HG03520 (cell line): Measurements from ENCODE around the gene RORC.
"Not testable (repeated sequence)": the region's sequence is repeated elsewhere in the genome, so short reads cannot be mapped to it uniquely, and the experiment has no call there.

Experiments used
- ATAC-seq: cut with Tn5 transposase; IDR thresholded peaks from one replicate; pipeline ENCODE4 v1.9.1; 2021; ENCODE audit warnings: mild to moderate bottlenecking, moderate library complexity; ENCODE audit not compliant: unreplicated experiment

The RORC gene

GRCh38 chr1:151776665-151777062 lies 54.9 kb downstream of the RORC start:
- no peak for ATAC-seq

GRCh38 chr1:151775894-151776664 lies 55.5 kb downstream of the RORC start:
- ATAC-seq = no peak

- no peak for ATAC-seq
Measured at GRCh38 chr1:151774256-151774922, 57.2 kb downstream of the RORC start.

- ATAC-seq = no peak
Measured at GRCh38 chr1:151773702-151774101, 57.9 kb downstream of the RORC start.

- ATAC-seq = not testable (repeated sequence)
Measured at GRCh38 chr1:151769270-151769669, 62.3 kb downstream of the RORC start.

DNA sequence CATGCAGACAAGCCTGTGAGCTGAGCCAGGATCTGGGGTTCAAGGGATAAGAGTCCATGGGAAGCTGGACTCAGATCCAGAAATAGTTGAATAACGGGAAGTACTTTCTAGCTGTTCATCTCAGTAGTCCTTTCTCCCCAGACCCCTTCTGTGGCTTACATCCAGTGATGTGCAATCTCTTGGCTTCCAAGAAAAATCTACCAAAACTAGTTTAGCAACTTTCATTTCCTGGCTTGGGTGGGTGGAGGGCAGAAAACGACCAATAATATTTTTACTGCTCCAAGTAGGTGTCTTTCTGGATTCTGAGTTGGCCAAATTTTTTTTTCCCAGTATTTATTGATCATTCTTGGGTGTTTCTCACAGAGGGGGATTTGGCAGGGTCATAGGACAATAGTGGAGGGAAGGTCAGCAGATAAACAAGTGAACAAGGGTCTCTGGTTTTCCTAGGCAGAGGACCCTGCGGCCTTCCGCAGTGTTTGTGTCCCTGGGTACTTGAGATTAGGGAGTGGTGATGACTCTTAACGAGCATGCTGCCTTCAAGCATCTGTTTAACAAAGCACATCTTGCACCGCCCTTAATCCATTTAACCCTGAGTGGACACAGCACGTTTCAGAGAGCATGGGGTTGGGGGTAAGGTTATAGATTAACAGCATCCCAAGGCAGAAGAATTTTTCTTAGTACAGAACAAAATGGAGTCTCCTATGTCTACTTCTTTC lies 63.1 kb downstream of the RORC start:
- not testable (repeated sequence) for ATAC-seq

DNA sequence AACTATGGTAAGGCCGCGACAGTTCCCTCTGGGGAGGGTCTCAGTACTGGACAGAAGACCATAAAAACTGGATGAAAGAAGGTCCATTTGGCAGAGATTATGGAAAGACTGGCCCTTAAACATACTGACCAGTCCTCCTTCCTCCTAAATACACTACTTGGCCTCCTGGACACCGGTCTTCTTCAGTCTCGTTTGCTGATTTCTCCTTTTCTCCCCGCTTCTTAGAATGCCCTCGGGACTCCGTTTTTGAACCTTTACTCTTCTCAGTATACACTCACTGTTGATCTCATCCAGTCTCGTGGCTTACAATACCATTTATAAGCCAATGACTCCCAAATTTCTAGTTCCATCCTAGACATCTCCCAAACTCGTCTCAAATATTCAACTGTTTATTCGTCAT lies 67.6 kb downstream of the RORC start:
- ATAC-seq = no peak

GRCh38 chr1:151762941-151763921 lies 68.4 kb downstream of the RORC start, which contains the start of gene MRPL9:
Gene MRPL9, minus strand, starts transcription at chr1:151763496. Its CDS starts 17 bp downstream, at chr1:151763479.
- ATAC-seq = peak; percentile 88

GRCh38 chr1:151760597-151761385 lies 70.8 kb downstream of the RORC start:
- ATAC-seq = no peak

- no peak for ATAC-seq
Measured at GRCh38 chr1:151759241-151759640, 72.4 kb downstream of the RORC start.

GRCh38 chr1:151756291-151756690 lies 75.3 kb downstream of the RORC start:
- no peak for ATAC-seq
